CD4-positive, alpha-beta T cell treated with Interleukin-10 for 1 hour (primary cell): Measurements from ENCODE around the gene AFG1L.
"Not testable (repeated sequence)": the region's sequence is repeated elsewhere in the genome, so short reads cannot be mapped to it uniquely, and the experiment has no call there.

ENCODE experiments used
- DNase-seq: peaks from one replicate; pipeline ENCODE4 v3.0.0-alpha.2; 2020

AFG1L gene

DNA sequence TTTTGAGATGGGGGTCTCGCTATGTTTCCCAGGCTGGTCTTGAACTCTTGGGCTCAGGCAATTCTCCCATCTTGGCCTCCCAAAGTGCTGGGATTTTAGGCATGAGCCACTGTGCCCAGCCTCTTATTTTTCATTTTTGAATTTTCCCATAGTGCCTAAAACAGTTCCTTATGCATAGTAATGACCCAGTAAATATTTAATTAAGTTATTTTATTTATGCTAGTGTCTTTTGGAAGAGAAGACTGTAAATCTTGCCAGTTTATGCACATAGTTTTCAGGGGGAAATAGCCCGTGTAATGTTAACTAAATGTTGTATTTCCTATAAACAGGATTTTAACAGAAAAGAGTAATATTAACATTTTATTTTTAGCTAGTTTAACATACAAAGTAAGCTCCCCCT lies 60.3 kb downstream of the AFG1L start:
- no peak for DNase-seq

DNA sequence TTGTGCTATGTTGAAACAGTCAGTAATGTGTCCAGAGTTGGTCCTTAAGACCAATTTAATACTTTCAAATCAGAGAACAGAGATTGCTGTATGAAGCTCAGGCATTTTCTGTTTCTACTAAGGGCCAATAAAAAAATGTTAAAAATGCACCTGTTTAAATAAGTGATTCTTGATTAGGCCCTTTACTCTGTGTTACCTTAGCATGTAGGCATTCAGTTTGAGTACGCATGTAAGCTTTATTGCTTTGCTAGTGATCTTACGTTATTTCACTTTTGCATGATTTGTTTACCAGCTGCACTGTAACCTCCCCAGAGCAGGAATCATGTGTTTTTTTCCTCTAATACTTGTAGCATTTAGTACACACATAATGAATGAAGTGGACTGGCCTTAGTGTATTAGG lies 61.0 kb downstream of the AFG1L start:
- no peak for DNase-seq

DNA sequence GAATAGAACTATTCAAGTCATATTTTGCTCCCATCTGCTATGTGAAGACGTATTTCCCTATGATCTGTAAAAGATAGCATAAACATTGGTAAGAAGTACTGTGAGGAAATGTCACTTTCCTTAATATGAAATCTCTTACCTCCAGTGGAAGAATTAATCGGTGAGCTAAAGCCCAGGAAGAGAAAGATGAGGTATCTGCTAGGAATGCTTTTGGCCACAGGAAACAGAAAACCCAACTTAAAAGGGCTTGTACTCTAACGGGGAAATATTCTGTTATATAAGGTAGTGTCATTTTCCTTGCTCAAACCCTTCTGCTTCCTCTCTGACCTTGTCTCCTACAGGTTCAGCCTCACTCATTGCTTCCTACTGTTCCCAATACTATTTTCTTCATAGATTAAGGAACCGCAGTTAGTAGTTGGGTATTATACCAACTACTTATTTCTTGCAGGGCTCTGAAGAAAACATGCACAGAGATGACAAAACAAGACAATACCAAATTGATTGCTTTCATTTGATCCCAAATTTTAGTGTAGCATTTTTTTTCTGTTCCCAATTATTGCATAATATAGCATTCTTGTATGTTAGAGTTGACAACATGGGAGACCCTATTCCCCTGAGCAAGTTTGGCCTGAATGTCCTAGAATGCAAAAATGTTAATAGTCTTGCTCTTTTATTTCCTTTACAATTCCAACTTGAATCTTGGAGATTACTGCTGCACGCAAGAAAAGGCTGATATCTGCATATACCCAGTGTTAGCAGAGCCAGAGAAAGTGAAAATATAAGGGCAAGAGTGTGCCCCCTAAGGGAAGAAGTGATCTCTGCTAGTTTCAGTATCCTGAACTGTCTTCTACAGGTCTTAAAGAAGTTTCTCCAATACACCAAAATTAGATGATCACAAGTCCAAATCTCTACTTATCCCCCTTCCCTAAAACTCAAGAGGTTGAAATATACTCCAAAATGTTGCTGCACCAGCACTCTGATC lies 65.3 kb downstream of the AFG1L start:
- peak; percentile 2 for DNase-seq

DNA sequence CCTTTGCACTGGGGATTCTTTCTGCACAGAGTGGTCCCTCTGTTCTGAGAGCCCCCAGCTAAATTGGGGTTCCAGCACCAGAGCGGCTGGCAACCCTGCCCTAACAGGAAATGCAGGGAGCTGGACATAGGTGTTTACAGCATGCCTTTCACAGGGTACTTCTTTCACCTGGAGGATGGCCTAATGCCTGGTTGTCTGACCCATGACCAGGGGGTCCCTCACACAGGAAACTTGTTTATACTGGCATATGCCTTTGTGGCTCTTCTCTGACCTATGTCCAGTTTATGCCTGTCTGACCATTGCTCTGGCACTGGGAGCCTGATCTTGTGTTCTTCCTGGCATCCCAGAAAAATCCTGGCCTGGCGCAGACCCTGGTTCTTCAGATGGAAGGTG lies 66.1 kb downstream of the AFG1L start:
- DNase-seq, result no peak

DNA sequence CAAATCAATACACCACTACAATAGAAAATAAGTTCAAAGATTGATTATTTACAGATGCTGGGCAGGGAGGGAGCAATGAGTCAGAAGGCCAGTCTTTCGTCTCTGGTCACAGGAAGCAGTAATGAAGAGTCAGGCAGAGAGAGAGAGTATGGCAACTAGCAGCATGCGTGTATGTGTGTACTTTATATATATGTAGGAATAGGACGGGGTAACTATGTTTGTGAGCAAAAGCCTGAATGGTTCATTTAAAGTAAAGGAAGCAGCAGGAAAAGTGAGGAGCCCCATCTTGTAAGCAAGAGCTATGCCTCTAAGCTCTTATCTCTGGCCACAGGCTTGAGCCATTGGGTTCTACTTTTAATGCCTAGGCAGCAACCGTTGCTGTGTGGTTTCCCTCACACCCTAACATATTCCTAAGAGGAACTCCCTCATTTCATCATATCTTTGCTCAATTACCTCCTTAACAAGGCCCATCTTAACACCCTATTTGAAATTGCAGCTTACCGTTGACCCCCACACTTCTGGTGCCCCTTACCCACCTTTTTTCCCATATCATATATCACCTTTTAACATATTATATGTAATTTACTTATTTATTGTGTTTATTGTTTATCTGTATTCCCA lies 66.6 kb downstream of the AFG1L start:
- no peak for DNase-seq

DNA sequence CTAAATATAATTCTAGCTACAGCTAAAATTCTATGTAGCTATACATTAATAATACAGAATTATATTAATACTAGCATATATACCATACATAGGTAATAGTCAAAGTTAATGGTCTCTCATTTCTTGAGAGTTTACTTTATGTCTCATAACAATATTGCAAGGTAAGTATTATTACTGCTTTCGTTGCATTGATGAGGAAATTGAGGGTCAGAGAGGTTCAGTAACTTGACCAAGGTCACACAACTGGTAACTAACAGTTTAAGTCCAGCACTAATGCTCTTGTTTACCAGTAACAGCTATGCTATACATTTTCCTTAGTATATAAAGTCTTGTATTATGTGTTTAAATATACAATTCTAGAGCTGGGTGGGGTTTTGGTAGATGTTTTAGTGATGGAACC lies 67.6 kb downstream of the AFG1L start:
- DNase-seq, result no peak

DNA sequence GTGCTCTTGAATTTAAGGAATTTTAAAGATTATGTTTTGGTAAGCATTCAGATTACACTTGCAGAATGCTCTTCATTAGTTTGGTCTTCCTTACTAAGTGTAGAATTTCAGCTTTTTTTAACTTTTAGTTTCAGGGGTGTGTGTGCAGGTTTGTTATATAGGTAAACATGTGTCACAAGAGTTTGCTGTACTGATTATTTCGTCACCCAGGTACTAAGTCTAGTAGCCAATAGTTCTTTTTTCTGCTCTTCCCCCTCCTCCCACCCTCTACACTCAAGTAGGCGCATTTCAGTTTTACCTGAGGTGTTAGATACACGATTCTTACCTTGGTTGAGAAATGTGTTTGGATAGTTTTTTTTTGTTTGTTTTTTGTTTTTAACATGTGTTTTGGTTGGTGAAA lies 68.3 kb downstream of the AFG1L start:
- no peak for DNase-seq

DNA sequence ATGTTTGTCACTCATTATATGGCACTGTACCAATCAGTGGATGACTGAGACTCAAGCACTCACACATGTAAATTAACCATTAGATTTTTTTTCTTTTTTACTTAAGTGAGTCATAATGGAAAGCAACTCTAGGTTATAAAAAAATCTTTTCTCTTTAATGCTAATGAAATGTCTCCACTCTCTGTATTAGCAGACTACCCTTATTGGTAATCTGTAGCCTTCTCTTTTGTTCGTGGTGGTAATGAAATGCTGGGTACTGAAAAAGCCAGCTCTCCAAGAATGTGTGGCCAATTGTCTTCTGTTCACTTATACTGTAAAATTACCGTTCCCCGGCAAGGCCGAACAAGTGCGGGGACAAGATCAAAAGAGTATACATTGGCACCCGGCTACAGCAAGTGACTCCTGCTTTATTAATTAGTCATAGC lies 69.0 kb downstream of the AFG1L start:
- DNase-seq, result no peak

DNA sequence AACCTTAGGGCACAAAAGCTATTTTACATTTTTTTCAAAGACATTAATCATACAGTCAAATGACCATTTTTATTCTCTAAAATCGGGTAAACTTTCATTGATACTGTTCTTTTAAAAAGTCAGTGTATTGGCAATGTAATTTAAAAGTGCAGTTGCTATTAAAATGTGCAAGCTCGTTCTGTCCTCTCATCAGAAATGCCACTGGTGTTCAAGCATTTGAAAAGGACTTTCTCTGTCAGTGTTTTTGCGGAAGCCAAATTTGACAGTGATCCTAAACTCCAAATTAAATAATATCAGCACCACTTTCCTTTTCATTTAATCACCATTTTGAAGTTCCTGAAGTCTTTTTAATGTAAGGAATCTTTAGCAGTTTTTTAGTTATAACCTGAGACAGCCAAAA lies 69.6 kb downstream of the AFG1L start:
- no peak for DNase-seq

DNA sequence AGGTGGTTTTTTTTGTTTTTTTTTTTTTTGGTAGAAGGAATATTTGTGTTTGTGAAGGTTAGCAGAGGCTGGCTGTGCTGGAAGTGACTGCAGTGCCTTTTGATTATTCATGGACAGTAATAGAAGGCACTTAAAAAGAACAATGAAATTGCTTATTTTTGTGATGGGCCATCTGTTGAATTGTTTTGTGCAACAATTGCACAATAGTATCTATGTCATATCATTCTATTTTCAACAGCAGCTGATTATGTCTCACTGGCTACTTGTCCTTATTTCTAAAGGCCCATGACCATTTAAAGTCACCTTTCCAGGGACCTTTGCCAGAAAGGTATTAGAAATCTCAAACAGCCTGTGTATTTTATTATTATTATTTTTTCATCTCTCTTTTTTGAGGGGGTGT lies 70.6 kb downstream of the AFG1L start:
- DNase-seq, result no peak

DNA sequence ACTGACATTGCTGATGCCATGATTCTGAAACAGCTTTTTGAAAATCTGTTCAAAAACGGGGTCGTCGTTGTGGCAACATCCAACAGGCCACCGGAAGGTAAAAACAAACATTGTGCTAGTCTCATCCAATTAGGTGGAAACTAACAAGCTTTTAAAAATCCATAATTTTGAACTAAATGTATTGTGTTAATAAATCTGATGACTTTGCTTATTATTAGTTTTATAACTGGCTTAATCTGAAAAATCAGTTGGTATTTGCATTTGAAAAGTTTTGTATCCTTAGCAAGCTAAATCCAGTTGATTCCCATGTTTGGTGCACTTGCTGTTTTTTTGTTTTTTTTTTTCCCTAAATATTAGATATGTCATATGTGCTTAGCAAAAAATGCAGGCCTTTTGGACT lies 71.4 kb downstream of the AFG1L start:
- no peak for DNase-seq

DNA sequence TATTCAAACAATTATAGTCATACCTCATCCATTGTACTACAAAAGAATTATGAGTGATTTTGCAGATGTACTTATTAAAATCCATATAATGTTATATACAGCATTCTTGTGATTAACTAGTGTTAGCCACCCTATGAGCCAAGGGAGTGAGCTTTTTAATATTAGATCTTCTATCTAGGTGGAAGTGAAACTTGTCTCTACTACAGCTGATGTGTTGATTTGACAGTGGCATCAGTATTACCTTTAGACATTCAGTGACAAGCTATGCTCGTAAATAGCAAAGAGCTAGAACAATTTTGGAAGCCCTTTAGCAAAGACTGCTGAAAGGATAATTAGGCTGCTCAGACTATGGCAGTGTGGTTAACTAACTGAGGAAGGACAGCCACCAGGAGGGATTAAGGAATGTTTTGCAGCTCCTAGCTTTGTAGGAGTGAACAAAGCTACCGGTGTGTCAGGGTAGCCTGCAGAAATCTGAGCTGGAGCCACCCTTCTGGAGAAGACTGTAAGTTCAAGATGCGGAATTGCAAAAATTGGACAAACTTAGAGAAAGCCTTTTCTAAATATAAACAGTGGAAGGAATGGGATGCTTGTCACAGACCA lies 73.7 kb downstream of the AFG1L start:
- no peak for DNase-seq

DNA sequence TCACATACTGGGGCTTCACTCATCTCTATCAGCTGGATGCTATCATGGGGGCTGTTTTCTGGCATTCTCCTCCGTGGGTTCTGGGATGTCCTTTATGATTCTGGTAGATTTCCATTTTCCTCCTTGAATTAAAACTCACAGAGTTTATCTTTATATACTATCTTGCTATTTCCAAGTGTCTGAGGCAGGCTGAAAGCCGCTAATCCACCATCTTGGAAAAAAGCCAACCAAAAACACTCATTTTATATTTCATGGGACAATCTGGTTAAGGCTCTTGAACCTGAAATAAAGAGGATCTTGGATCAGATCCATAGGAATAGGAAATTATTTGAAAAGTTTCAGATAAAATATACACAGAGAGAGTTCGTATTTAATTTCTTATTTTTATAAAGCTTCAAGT lies 86.0 kb downstream of the AFG1L start:
- no peak for DNase-seq

DNA sequence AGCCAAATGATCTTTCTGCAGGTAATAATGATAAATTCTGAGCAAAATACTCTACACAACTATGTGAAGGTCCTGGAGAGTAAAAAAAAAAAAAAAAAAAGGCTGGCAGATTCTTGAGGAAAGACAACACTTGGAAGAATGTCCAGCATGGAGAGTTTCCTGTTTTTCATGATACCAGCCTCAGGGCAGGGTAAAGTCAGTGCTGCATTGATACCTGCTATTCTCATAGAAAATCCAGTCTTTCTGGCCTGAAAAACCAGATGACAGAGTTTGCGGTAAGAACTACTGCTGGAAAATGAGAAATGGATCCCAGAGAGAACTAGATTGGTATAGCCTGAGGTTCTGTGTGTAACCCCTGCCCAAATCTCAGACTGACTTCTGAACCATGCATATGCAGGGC lies 89.1 kb downstream of the AFG1L start:
- DNase-seq, result no peak

DNA sequence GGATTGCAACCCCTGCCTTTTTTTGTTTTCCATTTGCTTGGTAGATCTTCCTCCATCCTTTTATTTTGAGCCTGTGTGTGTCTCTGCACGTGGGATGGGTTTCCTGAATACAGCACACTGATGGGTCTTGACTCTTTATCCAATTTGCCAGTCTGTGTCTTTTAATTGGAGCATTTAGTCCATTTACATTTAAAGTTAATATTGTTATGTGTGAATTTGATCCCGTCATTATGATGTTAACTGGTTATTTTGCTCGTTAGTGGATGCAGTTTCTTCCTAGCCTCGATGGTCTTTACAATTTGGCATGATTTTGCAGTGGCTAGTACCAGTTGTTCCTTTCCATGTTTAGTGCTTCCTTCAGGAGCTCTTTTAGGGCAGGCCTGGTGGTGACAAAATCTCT lies 94.3 kb downstream of the AFG1L start:
- DNase-seq, result not testable (repeated sequence)

DNA sequence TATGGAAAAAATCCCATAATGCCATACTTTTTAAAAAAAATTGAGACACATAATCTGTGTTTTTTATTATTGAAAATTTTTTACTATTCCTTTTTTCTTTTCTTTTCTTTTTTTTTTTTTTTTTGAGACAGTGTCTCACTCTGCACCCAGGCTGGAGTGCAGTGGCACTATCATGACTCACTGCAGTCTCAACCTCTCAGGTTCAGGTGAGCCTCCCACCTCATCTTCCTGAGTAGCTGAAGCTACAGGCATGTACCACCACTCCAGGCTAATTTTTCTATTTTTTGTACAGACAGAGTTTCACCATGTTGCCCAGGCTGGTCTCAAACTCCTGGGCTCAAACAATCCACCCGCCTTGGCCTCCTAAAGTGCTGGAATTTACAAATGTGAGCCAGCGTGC lies 100.4 kb downstream of the AFG1L start:
- no peak for DNase-seq

DNA sequence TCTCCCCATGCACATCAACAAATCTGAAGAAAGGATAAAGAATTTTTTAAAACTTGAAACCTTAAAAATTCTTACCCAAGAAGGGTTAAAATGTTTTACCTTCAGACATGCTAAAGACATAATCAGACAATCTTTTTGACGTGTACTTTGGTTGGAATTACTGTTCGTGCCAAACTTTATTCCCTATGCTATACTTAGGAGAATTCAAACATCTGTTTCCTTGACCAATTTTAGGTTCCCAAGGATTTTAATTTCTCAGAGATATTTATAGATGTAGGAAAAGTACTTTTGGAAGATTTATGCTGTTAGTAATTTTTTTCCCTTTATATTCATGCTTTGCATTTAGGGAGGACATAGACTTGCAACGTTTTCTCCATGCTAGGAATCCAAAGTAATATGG lies 108.4 kb downstream of the AFG1L start:
- DNase-seq, result no peak

DNA sequence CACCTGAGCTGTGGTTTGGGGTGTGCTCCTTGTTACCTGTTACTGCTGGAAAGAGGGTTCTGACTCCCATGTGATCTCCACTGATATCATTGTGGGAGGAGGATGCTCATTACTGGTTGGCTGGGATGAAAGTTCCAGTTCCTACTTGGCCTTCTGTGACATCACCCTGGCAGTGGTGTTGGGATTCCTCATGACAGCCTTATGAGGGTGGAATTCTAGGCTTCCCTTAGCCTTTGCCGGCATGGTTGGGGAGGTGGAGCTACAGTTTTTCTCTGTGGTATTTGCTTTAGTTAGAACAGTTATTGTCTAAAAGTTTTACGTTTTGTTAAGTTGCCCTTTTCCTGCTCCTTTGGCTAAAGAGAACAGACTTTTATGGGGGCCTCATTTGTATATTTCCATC lies 112.1 kb downstream of the AFG1L start:
- DNase-seq, result no peak

DNA sequence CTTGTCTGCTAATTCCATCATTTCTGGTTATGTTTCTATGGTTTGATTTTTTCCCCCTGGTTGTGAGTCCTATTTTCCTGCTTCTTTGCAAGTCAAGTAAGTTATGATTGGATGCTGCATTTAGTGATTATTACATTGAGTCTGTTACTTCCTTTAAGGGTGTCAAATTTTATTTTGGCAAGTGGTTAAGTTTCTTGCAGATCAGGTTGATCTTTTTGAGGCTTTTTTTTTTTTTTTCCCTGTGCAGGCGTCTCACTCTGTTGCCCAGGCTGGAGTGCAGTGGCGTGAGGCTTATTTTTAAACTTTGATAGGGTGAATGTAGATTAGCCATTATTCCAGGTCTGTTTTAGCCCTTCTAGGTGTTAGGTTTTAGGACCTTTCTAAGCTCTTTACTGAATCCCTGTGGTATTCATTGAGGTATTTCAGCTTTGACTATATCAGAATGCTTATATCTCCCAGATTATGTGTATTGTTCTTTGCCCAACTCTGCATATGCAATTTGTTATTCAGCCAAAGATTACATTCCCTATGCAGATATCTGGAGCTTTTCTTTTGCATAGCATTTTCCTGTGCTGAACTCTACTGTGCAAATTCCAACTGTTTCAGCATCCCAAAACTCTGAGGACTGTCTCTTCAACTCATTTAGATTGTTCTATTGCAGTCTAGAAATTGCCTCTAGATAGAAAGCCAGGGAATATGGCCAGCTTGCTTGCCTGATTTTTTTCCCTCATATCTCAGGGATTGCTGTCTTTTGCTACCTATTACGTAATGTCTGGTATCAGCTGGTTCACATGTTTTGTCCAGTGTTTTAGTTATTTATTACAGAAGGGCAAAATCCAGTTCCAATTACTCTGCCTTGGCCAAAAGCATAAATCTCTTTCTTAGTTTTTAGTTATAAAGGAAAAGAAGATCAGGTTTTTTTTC lies 113.3 kb downstream of the AFG1L start:
- DNase-seq, result no peak

DNA sequence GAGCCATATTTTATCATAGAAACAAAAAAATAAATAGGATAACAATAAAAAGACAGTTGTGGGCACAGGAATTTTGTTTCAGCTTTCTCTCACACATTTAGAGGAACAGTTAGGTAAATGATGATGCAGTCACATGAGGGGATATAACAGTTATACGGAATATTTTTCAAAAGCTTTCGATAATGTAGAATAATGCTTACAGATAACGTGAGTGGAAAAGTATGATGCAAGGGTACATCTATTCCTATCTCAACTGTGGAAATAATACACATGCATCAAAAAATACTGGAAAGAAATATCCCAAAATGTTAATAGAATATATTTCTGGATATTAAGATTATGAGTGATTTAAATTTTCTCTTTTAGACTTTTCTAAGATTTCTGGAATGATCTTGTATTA lies 114.0 kb downstream of the AFG1L start:
- DNase-seq, result no peak

DNA sequence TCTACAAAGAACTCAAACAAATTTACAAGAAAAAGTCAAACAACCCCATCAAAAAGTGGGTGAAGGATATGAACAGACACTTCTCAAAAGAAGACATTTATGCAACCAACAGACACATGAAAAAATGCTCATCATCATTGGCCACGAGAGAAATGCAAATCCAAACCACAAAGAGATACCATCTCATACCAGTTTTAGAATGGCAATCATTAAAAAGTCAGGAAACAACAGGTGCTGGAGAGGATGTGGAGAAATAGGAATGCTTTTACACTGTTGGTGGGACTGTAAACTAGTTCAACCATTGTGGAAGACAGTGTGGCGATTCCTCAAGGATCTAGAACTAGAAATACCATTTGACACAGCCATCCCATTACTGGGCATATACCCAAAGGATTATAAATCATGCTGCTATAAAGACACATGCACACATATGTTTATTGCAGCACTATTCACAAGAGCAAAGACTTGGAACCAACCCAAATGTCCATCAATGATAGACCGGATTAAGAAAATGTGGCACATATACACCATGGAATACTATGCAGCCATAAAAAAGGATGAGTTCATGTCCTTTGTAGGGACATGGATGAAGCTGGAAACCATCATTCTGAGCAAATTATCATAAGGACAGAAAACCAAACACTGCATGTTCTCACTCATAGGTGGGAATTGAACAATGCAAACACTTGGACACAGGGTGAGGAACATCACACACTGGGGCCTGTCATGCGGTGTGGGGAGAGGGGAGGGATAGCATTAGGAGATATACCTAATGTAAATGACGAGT lies 121.4 kb downstream of the AFG1L start:
- not testable (repeated sequence) for DNase-seq

DNA sequence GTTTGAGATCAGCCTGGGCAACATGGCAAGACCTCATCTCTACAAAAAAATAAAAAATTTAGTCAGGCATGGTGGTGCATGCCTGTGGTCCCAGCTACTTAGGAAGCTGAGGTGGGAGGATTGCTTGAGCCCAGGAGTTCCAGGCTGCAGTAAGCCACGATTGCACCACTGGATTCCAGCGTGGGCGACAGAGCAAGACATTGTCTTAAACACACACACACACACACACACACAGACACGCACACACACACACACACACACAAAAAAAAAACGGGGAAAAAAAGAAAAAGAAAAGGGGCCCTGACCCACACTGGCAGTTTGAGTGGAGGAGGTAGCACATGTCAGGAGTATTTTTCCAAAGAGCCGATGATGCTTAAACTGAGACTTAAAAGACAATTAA lies 122.2 kb downstream of the AFG1L start:
- no peak for DNase-seq
